Astrocyte (in vitro differentiated cells and primary cell): ENCODE measurements around the gene SMC6.

Experiments used
- EZH2 ChIP-seq: IDR thresholded peaks from 2 replicates; pipeline ENCODE4 v1.6.1; 2012; ENCODE audit warnings: mild to moderate bottlenecking, low read length, inconsistent platforms; ENCODE audit not compliant: insufficient read depth
- TF ChIP-seq, protein P1 (sequence below): IDR thresholded peaks from 2 replicates; pipeline ENCODE4 v1.5.1; 2011; ENCODE audit warnings: low read depth, mild to moderate bottlenecking, inconsistent platforms, low read length, moderate library complexity; ENCODE audit not compliant: insufficient read depth

- TF ChIP-seq, protein P1, sequence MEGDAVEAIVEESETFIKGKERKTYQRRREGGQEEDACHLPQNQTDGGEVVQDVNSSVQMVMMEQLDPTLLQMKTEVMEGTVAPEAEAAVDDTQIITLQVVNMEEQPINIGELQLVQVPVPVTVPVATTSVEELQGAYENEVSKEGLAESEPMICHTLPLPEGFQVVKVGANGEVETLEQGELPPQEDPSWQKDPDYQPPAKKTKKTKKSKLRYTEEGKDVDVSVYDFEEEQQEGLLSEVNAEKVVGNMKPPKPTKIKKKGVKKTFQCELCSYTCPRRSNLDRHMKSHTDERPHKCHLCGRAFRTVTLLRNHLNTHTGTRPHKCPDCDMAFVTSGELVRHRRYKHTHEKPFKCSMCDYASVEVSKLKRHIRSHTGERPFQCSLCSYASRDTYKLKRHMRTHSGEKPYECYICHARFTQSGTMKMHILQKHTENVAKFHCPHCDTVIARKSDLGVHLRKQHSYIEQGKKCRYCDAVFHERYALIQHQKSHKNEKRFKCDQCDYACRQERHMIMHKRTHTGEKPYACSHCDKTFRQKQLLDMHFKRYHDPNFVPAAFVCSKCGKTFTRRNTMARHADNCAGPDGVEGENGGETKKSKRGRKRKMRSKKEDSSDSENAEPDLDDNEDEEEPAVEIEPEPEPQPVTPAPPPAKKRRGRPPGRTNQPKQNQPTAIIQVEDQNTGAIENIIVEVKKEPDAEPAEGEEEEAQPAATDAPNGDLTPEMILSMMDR: no peak
- TF ChIP-seq EZH2: no peak
Measured at GRCh38 chr2:17617516-17617915, 136.1 kb downstream of the SMC6 start.
